Endothelial cell of umbilical vein (primary cell): ENCODE measurements around the gene BCAS3. TPM values are rescaled to one million over a fixed set of nuclear protein-coding genes. Genes with fewer than 3 reads are reported as not detected.

ENCODE experiments used
- BruUV-seq: library from RNA; stranded (reverse); fragments of 400-500 nt; replicated peaks from 2 replicates; lab custom pipeline; 2021; lab: Mats Ljungman, UMichigan
- CTCF ChIA-PET: fragments of 300-600, 350-600 bp; sonication (Branson Sonifier 250); formaldehyde crosslinking; loops from one replicate; lab custom pipeline; 2021; ENCODE audit warnings: antibody characterized with exemption, inconsistent platforms; lab: Charles Lee
- POLR2A ChIA-PET: fragments of 300-600, 350-600 bp; sonication (Branson Sonifier 250); formaldehyde crosslinking; loops from one replicate; lab custom pipeline; 2021; ENCODE audit warnings: antibody characterized with exemption, inconsistent platforms; lab: Charles Lee
- DNase-seq: peaks from one replicate; pipeline ENCODE4 v3.0.0-alpha.2; 2011; ENCODE audit warnings: low read depth, low spot score
- FAIRE-seq: peaks from 2 replicates; lab custom pipeline; 2011; peaks lifted over from hg19 to GRCh38; lab: Jason Lieb, UNC
- H2AFZ ChIP-seq: 2 replicates; pipeline ENCODE4 v1.6.0; 2012; ENCODE audit warnings: low read depth, low read length, control low read depth, inconsistent platforms
- H3K27ac ChIP-seq: 2 replicates; pipeline ENCODE4 v1.5.1; 2011; ENCODE audit warnings: low read depth, mild to moderate bottlenecking, control low read depth, low read length, moderate library complexity; ENCODE audit not compliant: insufficient read depth
- H3K27me3 ChIP-seq, 2 experiments: 2 replicates each; pipeline versions ENCODE4 v1.6.0 to v1.6.1; 2011; ENCODE audit warnings: low read length in 2 of 2, mixed read lengths in 1 of 2; ENCODE audit not compliant: control insufficient read depth in 2 of 2, insufficient read depth in 2 of 2
- H3K36me3 ChIP-seq, 2 experiments: 2 replicates in 1 of 2; 3 replicates in 1 of 2; pipeline ENCODE4 v1.5.1; 2011; ENCODE audit warnings: low read length in 2 of 2, mild to moderate bottlenecking in 1 of 2, moderate library complexity in 1 of 2; ENCODE audit not compliant: control insufficient read depth in 2 of 2, insufficient read depth in 2 of 2; ENCODE audit errors: extremely low read depth in 1 of 2
- H3K4me1 ChIP-seq: 3 replicates; pipeline ENCODE4 v1.5.1; 2011; ENCODE audit warnings: mild to moderate bottlenecking, low read length; ENCODE audit not compliant: control insufficient read depth, insufficient read depth; ENCODE audit errors: extremely low read depth
- H3K4me2 ChIP-seq: 2 replicates; pipeline ENCODE4 v1.6.1; 2011; ENCODE audit warnings: low read length, control low read depth, mixed read lengths; ENCODE audit not compliant: insufficient read depth
- H3K4me3 ChIP-seq, 3 experiments: fragments of 200-600 bp in 1 of 3; sonication (generic), shearing (Covaris generic) in 1 of 3; replicated peaks in 1 of 3; 2 replicates each; pipeline ENCODE4 v1.5.1; 2011 to 2016; ENCODE audit warnings: control low read depth in 3 of 3, low read length in 3 of 3, mild to moderate bottlenecking in 2 of 3, inconsistent platforms in 1 of 3, low read depth in 1 of 3, moderate library complexity in 1 of 3; ENCODE audit not compliant: insufficient read depth in 1 of 3
- H3K79me2 ChIP-seq: 2 replicates; pipeline ENCODE4 v1.6.0; 2012; ENCODE audit warnings: low read length, inconsistent platforms; ENCODE audit not compliant: control insufficient read depth, insufficient read depth
- H3K9ac ChIP-seq: replicated peaks from 2 replicates; pipeline ENCODE3; 2011; ENCODE audit warnings: low read length, control low read depth; ENCODE audit not compliant: insufficient read depth; ENCODE audit errors: extremely low read depth
- H3K9me1 ChIP-seq: replicated peaks from 3 replicates; pipeline ENCODE4 v1.6.0; 2011; ENCODE audit warnings: mild to moderate bottlenecking, low read length; ENCODE audit not compliant: control insufficient read depth, insufficient read depth; ENCODE audit errors: extremely low read depth
- H3K9me3 ChIP-seq: replicated peaks from 2 replicates; pipeline ENCODE4 v1.5.1; 2012; ENCODE audit warnings: low read length, inconsistent platforms; ENCODE audit not compliant: control insufficient read depth, insufficient read depth
- H4K20me1 ChIP-seq: replicated peaks from 2 replicates; pipeline ENCODE3; 2011; ENCODE audit warnings: mild to moderate bottlenecking, low read length; ENCODE audit not compliant: control insufficient read depth, insufficient read depth; ENCODE audit errors: extremely low read depth
- CTCF ChIP-seq, 2 donors: IDR thresholded peaks; 1 replicate in 1 of 2; 2 replicates in 1 of 2; pipeline ENCODE4 v1.5.1; 2011; ENCODE audit warnings: low read length in 2 of 2, mild to moderate bottlenecking in 2 of 2, moderate library complexity in 2 of 2, control low read depth in 1 of 2, inconsistent platforms in 1 of 2, low read depth in 1 of 2; ENCODE audit not compliant: insufficient read depth in 1 of 2; ENCODE audit errors: extremely low read depth in 1 of 2
- EZH2 ChIP-seq: IDR thresholded peaks from 2 replicates; pipeline ENCODE4 v1.6.1; 2012; ENCODE audit warnings: borderline replicate concordance, low read depth, mild to moderate bottlenecking, moderate library complexity, low read length, inconsistent platforms; ENCODE audit not compliant: severe bottlenecking
- FOS ChIP-seq: IDR thresholded peaks from 2 replicates; pipeline ENCODE4 v1.6.1; 2011; ENCODE audit warnings: mild to moderate bottlenecking, low read length, moderate library complexity, borderline replicate concordance; ENCODE audit not compliant: insufficient read depth
- GATA2 ChIP-seq: IDR thresholded peaks from 2 replicates; pipeline ENCODE4 v1.7.0; 2011; ENCODE audit warnings: low read depth, mild to moderate bottlenecking, moderate library complexity, mixed read lengths, low read length; ENCODE audit not compliant: insufficient read length, insufficient read depth
- JUN ChIP-seq: IDR thresholded peaks from 2 replicates; pipeline ENCODE4 v1.6.1; 2011; ENCODE audit warnings: borderline replicate concordance, low read depth; ENCODE audit not compliant: insufficient read length, insufficient read depth
- MAX ChIP-seq: IDR thresholded peaks from 2 replicates; pipeline ENCODE4 v1.6.1; 2011; ENCODE audit not compliant: insufficient read depth, insufficient read length
- MYC ChIP-seq: IDR thresholded peaks from one replicate; pipeline ENCODE4 v1.6.1; 2011; ENCODE audit warnings: mild to moderate bottlenecking, low read depth, low read length
- POLR2A ChIP-seq: IDR thresholded peaks from 2 replicates; pipeline ENCODE4 v1.6.1; 2012; ENCODE audit warnings: low read depth, mild to moderate bottlenecking, control low read depth, low read length
- POLR2AphosphoS5 ChIP-seq: IDR thresholded peaks from 2 replicates; pipeline ENCODE4 v1.6.1; 2012; ENCODE audit warnings: low read depth, mild to moderate bottlenecking, control low read depth, low read length, moderate library complexity; ENCODE audit not compliant: insufficient read depth
- dilution Hi-C: fragments of 300-500 bp; cut with MboI; formaldehyde crosslinking; loops from one replicate; pipeline ENCODE4 v1.15.0; 2019; ENCODE audit warnings: low sequenced_read_pairs; ENCODE audit not compliant: extremely low pct_ligation_motif_present
- intact Hi-C: fragments of 100-400 bp; cut with micrococcal nuclease; formaldehyde crosslinking; loops from one replicate; pipeline ENCODE4 v1.10.0; 2022
- polyA plus RNA-seq, 4 experiments: library from polyadenylated mRNA; depleted of rRNA in 3 of 4; stranded (reverse) in 3 of 4; unstranded in 1 of 4; fragments of >200 nt; gene quantifications; 2 replicates each; pipeline versions ENCODE4 v1.2.1 to v1.2.3, GENCODE V29; 2011 to 2012; ENCODE audit warnings: missing spikeins in 1 of 4
- total RNA-seq: library from RNA; stranded (reverse); gene quantifications from 2 replicates; pipeline ENCODE4 v1.2.3, GENCODE V29; 2021

The BCAS3 gene
- total and polyA plus RNA-seq, 2 donors (not counting 3 experiments of a cell fraction or from before 2014, with no cell fraction given): 8.2 to 16.0 TPM

- no peak for DNase-seq
- Histone ChIP-seq H3K27ac (no peak overlapping the region), H3K79me2 (no peaks in the 10 kb centered on the region), H3K27me3 (no peaks in the 10 kb centered on the region), H3K9me3 (no peaks in the 10 kb centered on the region), H3K4me1 (peaks cover 4% of the 10 kb centered on the region), H3K36me3 (no peaks in the 10 kb centered on the region), H2AFZ (no peak overlapping the region), H3K9ac (no peak overlapping the region), H3K9me1 (no peaks in the 10 kb centered on the region), H4K20me1 (no peaks in the 10 kb centered on the region), H3K4me3 (no peak overlapping the region), H3K4me2 (no peak overlapping the region)
- CTCF ChIA-PET: interaction anchor here (1.2 to 2.1 kb wide), 3 partner anchors 10 to 667 kb away, joined by 3 to 11 read pairs (median 6); no protein-coding TSS in a partner anchor
- dilution Hi-C loops: no loop called here
- no TSS peak for BruUV-seq
- POLR2A ChIA-PET: no interaction called here
- FAIRE-seq: no peak
- TF ChIP-seq POLR2AphosphoS5 (no peak), JUN (no peak), POLR2A (no peak)
- intact Hi-C loops: no loop called here
These were observed 66.8 kb downstream of the BCAS3 start for GRCh38 chr17:60744355-60744966.

DNA sequence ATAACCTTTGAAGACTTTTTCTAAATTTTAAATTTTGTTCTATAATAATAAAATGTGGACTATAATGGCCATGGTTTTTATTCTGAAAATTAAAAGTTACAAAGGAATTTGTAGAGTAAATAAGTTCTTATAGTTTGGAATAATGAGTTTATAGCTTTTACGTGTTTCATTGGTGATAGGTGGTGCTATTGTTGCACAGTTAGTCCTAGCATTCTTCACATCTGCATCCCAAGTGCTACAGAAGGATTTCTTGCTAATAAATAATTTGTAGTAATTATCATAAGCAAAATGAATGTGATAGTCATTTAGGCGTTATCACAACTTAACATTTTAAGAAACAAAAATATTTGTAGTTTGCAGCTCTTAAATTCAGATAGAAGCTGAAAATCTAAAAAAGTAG is 67.9 kb downstream of the BCAS3 start:
- ChIA-PET CTCF (interaction anchor here (1.0 to 2.9 kb wide), 5 partner anchors 8 to 226 kb away, joined by 3 to 14 read pairs (median 4); no protein-coding TSS in a partner anchor), POLR2A (interaction anchor here (0.6 kb wide), 1 partner anchor 935 kb away, joined by 8 read pairs; no protein-coding TSS in a partner anchor)
- no peak overlapping the region for H3K4me2 ChIP-seq
- intact Hi-C loops: no loop called here
- dilution Hi-C loops: no loop called here
- DNase-seq (no peak), FAIRE-seq (no peak)
- no peak overlapping the region for H3K27ac ChIP-seq
- H2AFZ ChIP-seq: no peak overlapping the region
- H3K36me3 ChIP-seq: no peaks in the 10 kb centered on the region
- H4K20me1 ChIP-seq: no peaks in the 10 kb centered on the region
- peaks cover 4% of the 10 kb centered on the region for H3K4me1 ChIP-seq
- no peak overlapping the region for H3K9ac ChIP-seq
- H3K4me3 ChIP-seq: no peak overlapping the region
- TF ChIP-seq MYC (no peak), JUN (no peak), FOS (no peak), GATA2 (no peak), EZH2 (no peak), POLR2AphosphoS5 (no peak), CTCF (IDR thresholded peaks at IDR 0.05; ENCODE audit: extremely low read depth in 1 of 2, insufficient read depth in 1 of 2, low read depth in 1 of 2, low read length in 2 of 2) (no peak), MAX (no peak), POLR2A (no peak)
- BruUV-seq: no TSS peak
- H3K9me1 ChIP-seq: no peaks in the 10 kb centered on the region
- H3K27me3 ChIP-seq: no peaks in the 10 kb centered on the region
- no peaks in the 10 kb centered on the region for H3K9me3 ChIP-seq
- no peaks in the 10 kb centered on the region for H3K79me2 ChIP-seq
